H1 (cell line): ENCODE measurements around the gene PDGFA. TPM values are rescaled to one million over a fixed set of nuclear protein-coding genes. Genes with fewer than 3 reads are reported as not detected.

Experiments
- CTCF ChIP-seq, 3 experiments: IDR thresholded peaks; 1 replicate in 2 of 3; 2 replicates in 1 of 3; pipeline versions ENCODE4 v1.5.1 to v1.6.1; 2011; ENCODE audit warnings: low read length in 3 of 3, mild to moderate bottlenecking in 3 of 3, inconsistent platforms in 2 of 3, low read depth in 1 of 3, moderate library complexity in 1 of 3; ENCODE audit not compliant: insufficient read depth in 1 of 3; ENCODE audit errors: control extremely low read depth in 1 of 3
- EZH2 ChIP-seq: fragments of 200-600 bp; sonication (generic); IDR thresholded peaks from 2 replicates; pipeline ENCODE4 v1.7.1; 2012; ENCODE audit warnings: low read depth, mild to moderate bottlenecking, moderate library complexity, low read length, inconsistent platforms; ENCODE audit not compliant: severe bottlenecking
- PHF8 ChIP-seq: fragments of 200-600 bp; sonication (generic); conservative IDR thresholded peaks from 2 replicates; pipeline ENCODE4 v1.7.1; 2012; ENCODE audit warnings: low read depth, mild to moderate bottlenecking, inconsistent platforms, low read length, moderate library complexity
- POU5F1 ChIP-seq: IDR thresholded peaks from 2 replicates; pipeline ENCODE4 v1.6.1; 2011; ENCODE audit warnings: low read depth, mild to moderate bottlenecking, low read length, moderate library complexity
- SIN3A ChIP-seq, 2 experiments: IDR thresholded peaks in 1 of 2; conservative IDR thresholded peaks in 1 of 2; 2 replicates each; pipeline ENCODE4 v1.6.1; 2011 to 2012; ENCODE audit warnings: low read length in 2 of 2, improper control_type of control experiment in 1 of 2, low read depth in 1 of 2, mild to moderate bottlenecking in 1 of 2
- TEAD4 ChIP-seq: IDR thresholded peaks from 2 replicates; pipeline ENCODE4 v1.6.1; 2012; ENCODE audit warnings: low read depth, low read length, inconsistent platforms, mixed read lengths
- polyA plus RNA-seq, 7 experiments: library from polyadenylated mRNA; depleted of rRNA in 3 of 7; stranded (reverse) in 5 of 7; unstranded in 2 of 7; fragments of >200 nt in 5 of 7; fragments of 200-250 nt in 2 of 7; gene quantifications; 1 replicate in 5 of 7; 2 replicates in 1 of 7; 4 replicates in 1 of 7; pipeline versions ENCODE4 v1.2.1 to v1.2.3, GENCODE V29; 2011 to 2013; ENCODE audit warnings: missing spikeins in 2 of 7, mixed read lengths in 2 of 7
- total RNA-seq: library from RNA; stranded (reverse); fragmentation: NEBNext Ultra II Directional; extraction: Animal tissue kit (Norgen Biotek cat#: 25700); gene quantifications from 2 replicates; pipeline ENCODE4 v1.2.1, GENCODE V29; 2021

PDGFA gene
- total and polyA plus RNA-seq, 2 of the 8 experiments (the other 6 are each of a cell fraction or from before 2014, with no cell fraction given), result 21.1 to 43.0 TPM

- no peak for TF ChIP-seq CTCF (IDR thresholded peaks at IDR 0.05; ENCODE audit: control extremely low read depth in 1 of 3, insufficient read depth in 1 of 3, low read depth in 1 of 3, low read length in 3 of 3)
- TF ChIP-seq POU5F1, result no peak
- no peak for TF ChIP-seq EZH2
- TF ChIP-seq PHF8, result no peak
- TF ChIP-seq TEAD4, result no peak
- TF ChIP-seq SIN3A (conservative IDR thresholded peaks at IDR 0.05 in 1 of 2, IDR thresholded peaks at IDR 0.05 in 1 of 2; ENCODE audit: low read depth in 1 of 2, low read length in 2 of 2), result no peak
These were observed 40.3 kb downstream of the PDGFA start (continued) for GRCh38 chr7:479115-479947.
